ENCODE measurements around the gene YIPF2. TPM values are rescaled to one million over a fixed set of nuclear protein-coding genes. Genes with fewer than 3 reads are reported as not detected.

The YIPF2 gene
- total RNA-seq, 1 donor from 2014 or later, result 69.5 TPM

GRCh38 chr19:10971107-10971726 lies 42.8 kb upstream of the YIPF2 start:
- H4K20me1 ChIP-seq (ENCODE audit: insufficient read depth, low read length), result peaks cover 78% of the 10 kb centered on the region
- peaks cover 7% of the 10 kb centered on the region for H3K4me1 Mint-ChIP-seq (ENCODE audit: low read depth, unreplicated experiment)

GRCh38 chr19:10968527-10969135 lies 40.2 kb upstream of the YIPF2 start:
- Histone ChIP-seq H3K9me3 (ENCODE audit: insufficient read depth, low read depth, low read length) (no peaks in the 10 kb centered on the region), H3K79me2 (ENCODE audit: insufficient read depth, low read length) (peaks cover 94% of the 10 kb centered on the region), H3K27me3 (ENCODE audit: insufficient read depth, low read length) (no peaks in the 10 kb centered on the region), H3K4me2 (ENCODE audit: low read length) (no peak overlapping the region), H3K27ac (ENCODE audit: low read depth, low read length) (no peak overlapping the region), H3K9ac (ENCODE audit: low read length) (no peak overlapping the region), H3K4me3 (ENCODE audit: insufficient read depth, low read depth, low read length) (no peak overlapping the region), H2AFZ (ENCODE audit: low read depth, low read length) (no peak overlapping the region), H3K36me3 (ENCODE audit: insufficient read depth, low read length) (no peaks in the 10 kb centered on the region), H4K20me1 (ENCODE audit: insufficient read depth, low read length) (peaks cover 80% of the 10 kb centered on the region), H3K4me1 (ENCODE audit: insufficient read depth, low read length) (peaks cover 3% of the 10 kb centered on the region)
- Mint-ChIP-seq H3K36me3 (ENCODE audit: low read depth, unreplicated experiment) (peaks cover 7% of the 10 kb centered on the region), H3K9me3 (ENCODE audit: unreplicated experiment) (no peaks in the 10 kb centered on the region), H3K27ac (ENCODE audit: unreplicated experiment) (peak overlapping the region; percentile 29), H3K27me3 (ENCODE audit: low read depth, unreplicated experiment) (no peaks in the 10 kb centered on the region), H3K4me3 (ENCODE audit: unreplicated experiment) (no peak overlapping the region), H3K4me1 (ENCODE audit: low read depth, unreplicated experiment) (peaks cover 8% of the 10 kb centered on the region)
- FAIRE-seq (no peak), DNase-seq (ENCODE audit: low read depth) (no peak)
- no peak for TF ChIP-seq CTCF (IDR thresholded peaks at IDR 0.05; ENCODE audit: insufficient read depth, low read depth, low read length)
- TF ChIP-seq EZH2 (IDR thresholded peaks at IDR 0.05; ENCODE audit: insufficient read depth, low read length), result no peak

More at GRCh38 chr19:10971107-10971726, 42.8 kb upstream of the YIPF2 start:
- Histone ChIP-seq H3K4me3 (ENCODE audit: insufficient read depth, low read depth, low read length) (no peak overlapping the region), H3K9me3 (ENCODE audit: insufficient read depth, low read depth, low read length) (no peaks in the 10 kb centered on the region), H2AFZ (ENCODE audit: low read depth, low read length) (no peak overlapping the region), H3K4me2 (ENCODE audit: low read length) (no peak overlapping the region), H3K79me2 (ENCODE audit: insufficient read depth, low read length) (peaks cover 93% of the 10 kb centered on the region), H3K27me3 (ENCODE audit: insufficient read depth, low read length) (no peaks in the 10 kb centered on the region), H3K4me1 (ENCODE audit: insufficient read depth, low read length) (peaks cover 10% of the 10 kb centered on the region), H3K36me3 (ENCODE audit: insufficient read depth, low read length) (no peaks in the 10 kb centered on the region), H3K27ac (ENCODE audit: low read depth, low read length) (no peak overlapping the region), H3K9ac (ENCODE audit: low read length) (no peak overlapping the region)
- Mint-ChIP-seq H3K9me3 (ENCODE audit: unreplicated experiment) (no peaks in the 10 kb centered on the region), H3K4me3 (ENCODE audit: unreplicated experiment) (no peak overlapping the region), H3K36me3 (ENCODE audit: low read depth, unreplicated experiment) (peaks cover 5% of the 10 kb centered on the region), H3K27ac (ENCODE audit: unreplicated experiment) (no peak overlapping the region), H3K27me3 (ENCODE audit: low read depth, unreplicated experiment) (no peaks in the 10 kb centered on the region)
- TF ChIP-seq EZH2 (IDR thresholded peaks at IDR 0.05; ENCODE audit: insufficient read depth, low read length), result no peak
- FAIRE-seq (no peak), DNase-seq (ENCODE audit: low read depth) (no peak)

- Histone ChIP-seq H3K4me3 (ENCODE audit: insufficient read depth, low read depth, low read length) (no peak overlapping the region), H2AFZ (ENCODE audit: low read depth, low read length) (no peak overlapping the region), H3K79me2 (ENCODE audit: insufficient read depth, low read length) (peaks cover 96% of the 10 kb centered on the region), H3K27ac (ENCODE audit: low read depth, low read length) (no peak overlapping the region), H3K9ac (ENCODE audit: low read length) (no peak overlapping the region), H3K4me1 (ENCODE audit: insufficient read depth, low read length) (peaks cover 10% of the 10 kb centered on the region), H3K9me3 (ENCODE audit: insufficient read depth, low read depth, low read length) (no peaks in the 10 kb centered on the region), H3K27me3 (ENCODE audit: insufficient read depth, low read length) (no peaks in the 10 kb centered on the region), H3K4me2 (ENCODE audit: low read length) (no peak overlapping the region), H3K36me3 (ENCODE audit: insufficient read depth, low read length) (no peaks in the 10 kb centered on the region), H4K20me1 (ENCODE audit: insufficient read depth, low read length) (peaks cover 85% of the 10 kb centered on the region)
- peak overlapping the region; percentile 50 for H3K4me3 Mint-ChIP-seq (ENCODE audit: unreplicated experiment)
- no peaks in the 10 kb centered on the region for H3K9me3 Mint-ChIP-seq (ENCODE audit: unreplicated experiment)
- peaks cover 7% of the 10 kb centered on the region for H3K36me3 Mint-ChIP-seq (ENCODE audit: low read depth, unreplicated experiment)
- no peaks in the 10 kb centered on the region for H3K27me3 Mint-ChIP-seq (ENCODE audit: low read depth, unreplicated experiment)
- DNase-seq (ENCODE audit: low read depth) (no peak), FAIRE-seq (no peak)
- peaks cover 13% of the 10 kb centered on the region for H3K4me1 Mint-ChIP-seq (ENCODE audit: low read depth, unreplicated experiment)
- TF ChIP-seq EZH2 (IDR thresholded peaks at IDR 0.05; ENCODE audit: insufficient read depth, low read length) (no peak), CTCF (IDR thresholded peaks at IDR 0.05; ENCODE audit: insufficient read depth, low read depth, low read length) (no peak)
- H3K27ac Mint-ChIP-seq (ENCODE audit: unreplicated experiment), result no peak overlapping the region
These were observed 38.4 kb upstream of the YIPF2 start for GRCh38 chr19:10966809-10967208.

All from astrocyte (in vitro differentiated cells and primary cell).